WTC11 (cell line): Measurements from ENCODE around the gene SIRPB2. TPM values are rescaled to one million over a fixed set of nuclear protein-coding genes. Genes with fewer than 3 reads are reported as not detected.

ENCODE experiments used
- ATAC-seq: fragments of 200-7000 bp; cut with Tn5 transposase; 2 replicates; pipeline ENCODE4 v1.10.0; 2021; ENCODE audit warnings: mild to moderate bottlenecking, moderate library complexity
- CTCF ChIA-PET: fragments of 300-600 bp; sonication (Branson Sonifier 250); formaldehyde crosslinking; loops from one replicate; lab custom pipeline; 2021; ENCODE audit warnings: antibody characterized with exemption; lab: Charles Lee
- POLR2A ChIA-PET: fragments of 350-600 bp; sonication (Branson Sonifier 250); formaldehyde crosslinking; loops from one replicate; lab custom pipeline; 2021; ENCODE audit warnings: antibody characterized with exemption; lab: Charles Lee
- DNase-seq: peaks from one replicate; pipeline ENCODE4 v3.0.0; 2021; ENCODE audit warnings: low spot score
- H3K27ac Mint-ChIP-seq: 2 replicates; pipeline ENCODE4 v1.8.0; 2021; ENCODE audit warnings: mixed read lengths
- H3K27me3 Mint-ChIP-seq: 2 replicates; pipeline ENCODE4 v1.8.0; 2021; ENCODE audit warnings: low read depth, mild to moderate bottlenecking, moderate library complexity, mixed read lengths
- H3K36me3 Mint-ChIP-seq: 2 replicates; pipeline ENCODE4 v1.8.0; 2021; ENCODE audit warnings: mixed read lengths
- H3K4me1 Mint-ChIP-seq: 2 replicates; pipeline ENCODE4 v1.8.0; 2022; ENCODE audit warnings: mixed read lengths
- H3K4me3 Mint-ChIP-seq: 2 replicates; pipeline ENCODE4 v1.8.0; 2021; ENCODE audit warnings: mild to moderate bottlenecking, moderate library complexity, mixed read lengths
- H3K9me3 Mint-ChIP-seq: 2 replicates; pipeline ENCODE4 v1.8.0; 2021; ENCODE audit warnings: mixed read lengths
- CBFB ChIP-seq: sonication (generic); formaldehyde crosslinking; IDR thresholded peaks from 2 replicates; pipeline ENCODE4 v1.8.1; 2022; ENCODE audit warnings: mild to moderate bottlenecking, low read depth, missing genetic modification reagents
- ERG ChIP-seq: fragments of 250-450 bp; sonication (Bioruptor Pico); IDR thresholded peaks from 2 replicates; pipeline ENCODE4 v1.8.0; 2021; ENCODE audit warnings: mild to moderate bottlenecking
- FOXP1 ChIP-seq: sonication (generic); formaldehyde crosslinking; IDR thresholded peaks from 2 replicates; pipeline ENCODE4 v1.8.0; 2022; ENCODE audit warnings: missing genetic modification reagents, mild to moderate bottlenecking, moderate library complexity, borderline replicate concordance
- GRHL2 ChIP-seq: fragments of 250-450 bp; sonication (Bioruptor Pico); IDR thresholded peaks from 2 replicates; pipeline ENCODE4 v1.8.0; 2022; ENCODE audit warnings: mild to moderate bottlenecking, moderate library complexity; ENCODE audit not compliant: insufficient replicate concordance, severe bottlenecking
- GTF2I ChIP-seq: fragments of 250-450 bp; sonication (Bioruptor Pico); conservative IDR thresholded peaks from 2 replicates; pipeline ENCODE4 v1.4.0; 2021; ENCODE audit warnings: mild to moderate bottlenecking
- KAT7 ChIP-seq: sonication (generic); formaldehyde crosslinking; IDR thresholded peaks from 2 replicates; pipeline ENCODE4 v1.8.1; 2023; ENCODE audit warnings: missing genetic modification reagents, mild to moderate bottlenecking, borderline replicate concordance
- NR1H2 ChIP-seq: sonication (generic); formaldehyde crosslinking; IDR thresholded peaks from 2 replicates; pipeline ENCODE4 v1.9.0; 2021; ENCODE audit warnings: mild to moderate bottlenecking, moderate library complexity, missing genetic modification reagents
- OVOL2 ChIP-seq: fragments of 250-450 bp; sonication (Bioruptor Pico); IDR thresholded peaks from 2 replicates; pipeline ENCODE4 v1.9.0; 2021; ENCODE audit warnings: mild to moderate bottlenecking, borderline replicate concordance
- ZMAT4 ChIP-seq: fragments of 250-450 bp; sonication (Bioruptor Pico); IDR thresholded peaks from 2 replicates; pipeline ENCODE4 v1.9.0; 2021; ENCODE audit warnings: mild to moderate bottlenecking
- ZNF512 ChIP-seq: sonication (generic); formaldehyde crosslinking; IDR thresholded peaks from 2 replicates; pipeline ENCODE4 v1.8.1; 2022; ENCODE audit warnings: missing genetic modification reagents, borderline replicate concordance
- ZSCAN18 ChIP-seq: fragments of 250-450 bp; sonication (Bioruptor Pico); IDR thresholded peaks from 2 replicates; pipeline ENCODE4 v2.1.2; 2022; ENCODE audit warnings: mild to moderate bottlenecking, moderate library complexity
- total RNA-seq: library from RNA; stranded (reverse); gene quantifications from 3 replicates; pipeline ENCODE4 v1.2.3, GENCODE V29; 2021
- TF ChIP-seq, protein P1 (sequence below): sonication (generic); formaldehyde crosslinking; conservative IDR thresholded peaks from 2 replicates; pipeline ENCODE4 v1.8.1; 2023; ENCODE audit warnings: mild to moderate bottlenecking, low read depth, missing genetic modification reagents, moderate library complexity
- TF ChIP-seq, protein P2 (sequence below): sonication (generic); formaldehyde crosslinking; IDR thresholded peaks from 2 replicates; pipeline ENCODE4 v1.8.0; 2023; ENCODE audit warnings: missing genetic modification reagents
- TF ChIP-seq, protein P3 (sequence below): fragments of 200-600 bp; IDR thresholded peaks from 2 replicates; pipeline ENCODE4 v1.8.0; 2022; ENCODE audit warnings: antibody characterized with exemption
- TF ChIP-seq, protein P4 (sequence below): sonication (generic); formaldehyde crosslinking; IDR thresholded peaks from 2 replicates; pipeline ENCODE4 v1.8.1; 2023; ENCODE audit warnings: mild to moderate bottlenecking, missing genetic modification reagents

The SIRPB2 gene
- total RNA-seq, 1 experiment from 2014 or later, result not detected

GRCh38 chr20:1471242-1471641, 20.0 kb downstream of the SIRPB2 start (continued):
- TF ChIP-seq, protein P1, sequence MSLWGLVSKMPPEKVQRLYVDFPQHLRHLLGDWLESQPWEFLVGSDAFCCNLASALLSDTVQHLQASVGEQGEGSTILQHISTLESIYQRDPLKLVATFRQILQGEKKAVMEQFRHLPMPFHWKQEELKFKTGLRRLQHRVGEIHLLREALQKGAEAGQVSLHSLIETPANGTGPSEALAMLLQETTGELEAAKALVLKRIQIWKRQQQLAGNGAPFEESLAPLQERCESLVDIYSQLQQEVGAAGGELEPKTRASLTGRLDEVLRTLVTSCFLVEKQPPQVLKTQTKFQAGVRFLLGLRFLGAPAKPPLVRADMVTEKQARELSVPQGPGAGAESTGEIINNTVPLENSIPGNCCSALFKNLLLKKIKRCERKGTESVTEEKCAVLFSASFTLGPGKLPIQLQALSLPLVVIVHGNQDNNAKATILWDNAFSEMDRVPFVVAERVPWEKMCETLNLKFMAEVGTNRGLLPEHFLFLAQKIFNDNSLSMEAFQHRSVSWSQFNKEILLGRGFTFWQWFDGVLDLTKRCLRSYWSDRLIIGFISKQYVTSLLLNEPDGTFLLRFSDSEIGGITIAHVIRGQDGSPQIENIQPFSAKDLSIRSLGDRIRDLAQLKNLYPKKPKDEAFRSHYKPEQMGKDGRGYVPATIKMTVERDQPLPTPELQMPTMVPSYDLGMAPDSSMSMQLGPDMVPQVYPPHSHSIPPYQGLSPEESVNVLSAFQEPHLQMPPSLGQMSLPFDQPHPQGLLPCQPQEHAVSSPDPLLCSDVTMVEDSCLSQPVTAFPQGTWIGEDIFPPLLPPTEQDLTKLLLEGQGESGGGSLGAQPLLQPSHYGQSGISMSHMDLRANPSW, result no peak

GRCh38 chr20:1469925-1470571, 21.2 kb downstream of the SIRPB2 start:
- Mint-ChIP-seq H3K36me3 (no peaks in the 10 kb centered on the region), H3K9me3 (no peaks in the 10 kb centered on the region), H3K27ac (no peak overlapping the region), H3K27me3 (peaks cover 8% of the 10 kb centered on the region), H3K4me3 (no peak overlapping the region), H3K4me1 (peaks cover 27% of the 10 kb centered on the region)
- ChIA-PET POLR2A (no interaction called here), CTCF (interaction anchor here (1.5 to 2.5 kb wide), 4 partner anchors 34 to 307 kb away, joined by 5 to 10 read pairs (median 8); no protein-coding TSS in a partner anchor)
- peak; percentile 56 for ATAC-seq
- TF ChIP-seq, protein P2, sequence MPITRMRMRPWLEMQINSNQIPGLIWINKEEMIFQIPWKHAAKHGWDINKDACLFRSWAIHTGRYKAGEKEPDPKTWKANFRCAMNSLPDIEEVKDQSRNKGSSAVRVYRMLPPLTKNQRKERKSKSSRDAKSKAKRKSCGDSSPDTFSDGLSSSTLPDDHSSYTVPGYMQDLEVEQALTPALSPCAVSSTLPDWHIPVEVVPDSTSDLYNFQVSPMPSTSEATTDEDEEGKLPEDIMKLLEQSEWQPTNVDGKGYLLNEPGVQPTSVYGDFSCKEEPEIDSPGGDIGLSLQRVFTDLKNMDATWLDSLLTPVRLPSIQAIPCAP (CRISPR knock-in tag), result no peak
- no peak for TF ChIP-seq ERG (CRISPR knock-in tag)
- TF ChIP-seq, protein P3, sequence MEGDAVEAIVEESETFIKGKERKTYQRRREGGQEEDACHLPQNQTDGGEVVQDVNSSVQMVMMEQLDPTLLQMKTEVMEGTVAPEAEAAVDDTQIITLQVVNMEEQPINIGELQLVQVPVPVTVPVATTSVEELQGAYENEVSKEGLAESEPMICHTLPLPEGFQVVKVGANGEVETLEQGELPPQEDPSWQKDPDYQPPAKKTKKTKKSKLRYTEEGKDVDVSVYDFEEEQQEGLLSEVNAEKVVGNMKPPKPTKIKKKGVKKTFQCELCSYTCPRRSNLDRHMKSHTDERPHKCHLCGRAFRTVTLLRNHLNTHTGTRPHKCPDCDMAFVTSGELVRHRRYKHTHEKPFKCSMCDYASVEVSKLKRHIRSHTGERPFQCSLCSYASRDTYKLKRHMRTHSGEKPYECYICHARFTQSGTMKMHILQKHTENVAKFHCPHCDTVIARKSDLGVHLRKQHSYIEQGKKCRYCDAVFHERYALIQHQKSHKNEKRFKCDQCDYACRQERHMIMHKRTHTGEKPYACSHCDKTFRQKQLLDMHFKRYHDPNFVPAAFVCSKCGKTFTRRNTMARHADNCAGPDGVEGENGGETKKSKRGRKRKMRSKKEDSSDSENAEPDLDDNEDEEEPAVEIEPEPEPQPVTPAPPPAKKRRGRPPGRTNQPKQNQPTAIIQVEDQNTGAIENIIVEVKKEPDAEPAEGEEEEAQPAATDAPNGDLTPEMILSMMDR, result peak; percentile 35; the same call in 1 of the 2 replicates
- DNase-seq, result peak; percentile 83

DNA sequence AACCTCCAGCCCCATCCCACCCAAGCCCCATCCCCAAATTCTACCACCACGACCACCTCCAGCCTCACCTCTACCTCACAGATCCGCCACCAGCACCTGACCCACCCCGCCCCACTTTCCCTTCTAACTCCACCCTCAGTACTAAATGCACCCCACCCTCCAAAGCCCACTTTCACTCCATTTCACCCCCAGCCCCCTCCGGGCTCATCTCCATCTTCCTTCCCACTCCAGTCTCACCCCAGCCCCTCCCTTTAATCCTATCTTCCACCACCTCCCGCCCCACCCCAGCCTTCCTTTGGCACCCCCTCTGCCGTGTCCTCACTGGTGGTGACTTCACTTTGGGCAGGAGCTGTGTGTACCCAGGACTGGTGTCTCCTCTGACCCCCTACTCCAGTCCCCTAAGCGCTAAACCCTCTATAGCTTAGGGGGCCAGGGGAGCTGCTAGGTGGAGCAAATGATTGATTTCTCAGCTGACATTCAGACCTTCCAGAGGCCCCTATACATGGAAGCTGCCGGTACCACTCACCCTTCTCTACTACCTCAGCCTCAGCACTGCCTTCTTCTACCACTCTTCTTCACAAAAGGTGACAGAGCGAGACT, 21.8 kb downstream of the SIRPB2 start:
- no peak overlapping the region for H3K27ac Mint-ChIP-seq
- H3K4me1 Mint-ChIP-seq, result peaks cover 27% of the 10 kb centered on the region
- no peaks in the 10 kb centered on the region for H3K9me3 Mint-ChIP-seq
- ChIA-PET CTCF (interaction anchor here (1.5 to 2.5 kb wide), 4 partner anchors 34 to 307 kb away, joined by 5 to 10 read pairs (median 8); no protein-coding TSS in a partner anchor), POLR2A (no interaction called here)
- H3K27me3 Mint-ChIP-seq, result peaks cover 8% of the 10 kb centered on the region
- DNase-seq (no peak), ATAC-seq (no peak)
- H3K4me3 Mint-ChIP-seq, result no peak overlapping the region
- H3K36me3 Mint-ChIP-seq, result peaks cover 2% of the 10 kb centered on the region; the same call in 1 of the 2 replicates
- TF ChIP-seq ZMAT4 (no peak), ZNF512 (CRISPR knock-in tag) (no peak), FOXP1 (CRISPR knock-in tag) (no peak), KAT7 (CRISPR knock-in tag) (no peak), GTF2I (CRISPR knock-in tag) (no peak), ZSCAN18 (CRISPR knock-in tag) (no peak), GRHL2 (no peak), CBFB (CRISPR knock-in tag) (no peak), NR1H2 (CRISPR knock-in tag) (no peak), OVOL2 (CRISPR knock-in tag) (no peak)
- TF ChIP-seq, protein P1, result no peak
- TF ChIP-seq, protein P4, sequence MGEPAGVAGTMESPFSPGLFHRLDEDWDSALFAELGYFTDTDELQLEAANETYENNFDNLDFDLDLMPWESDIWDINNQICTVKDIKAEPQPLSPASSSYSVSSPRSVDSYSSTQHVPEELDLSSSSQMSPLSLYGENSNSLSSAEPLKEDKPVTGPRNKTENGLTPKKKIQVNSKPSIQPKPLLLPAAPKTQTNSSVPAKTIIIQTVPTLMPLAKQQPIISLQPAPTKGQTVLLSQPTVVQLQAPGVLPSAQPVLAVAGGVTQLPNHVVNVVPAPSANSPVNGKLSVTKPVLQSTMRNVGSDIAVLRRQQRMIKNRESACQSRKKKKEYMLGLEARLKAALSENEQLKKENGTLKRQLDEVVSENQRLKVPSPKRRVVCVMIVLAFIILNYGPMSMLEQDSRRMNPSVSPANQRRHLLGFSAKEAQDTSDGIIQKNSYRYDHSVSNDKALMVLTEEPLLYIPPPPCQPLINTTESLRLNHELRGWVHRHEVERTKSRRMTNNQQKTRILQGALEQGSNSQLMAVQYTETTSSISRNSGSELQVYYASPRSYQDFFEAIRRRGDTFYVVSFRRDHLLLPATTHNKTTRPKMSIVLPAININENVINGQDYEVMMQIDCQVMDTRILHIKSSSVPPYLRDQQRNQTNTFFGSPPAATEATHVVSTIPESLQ (CRISPR knock-in tag), result no peak
